Bladder microvascular endothelial cell (primary cell): ENCODE measurements around the gene MAB21L3. TPM values are rescaled to one million over a fixed set of nuclear protein-coding genes. Genes with fewer than 3 reads are reported as not detected.

Experiments used
- total RNA-seq: library from RNA; depleted of rRNA; stranded (reverse); fragments of >200 nt; gene quantifications from 2 replicates; pipeline ENCODE4 v1.2.3, GENCODE V29; 2014

Gene MAB21L3
- not detected in 2 replicates for total RNA-seq

GRCh38 chr1:116110567-116111523 is at the start of gene MAB21L3:
Gene MAB21L3, plus strand, starts transcription at chr1:116111399. Its CDS starts 1,217 bp downstream, at chr1:116112616.

Other genes with a start within 250 kb of the MAB21L3 start
- gene SLC22A15, start 134.9 kb upstream of the MAB21L3 start, total RNA-seq, result 0.16 TPM in 1 of 2 replicates, not detected in the other